Heart right ventricle (tissue), 16 donors: ENCODE measurements around the gene CENPN. TPM values are rescaled to one million over a fixed set of nuclear protein-coding genes. Genes with fewer than 3 reads are reported as not detected.
A peak's percentile ranks its signal among the peaks of the same experiment; 100 is the strongest.

Source experiments
- ATAC-seq, 8 donors: fragments of 200-7000 bp; cut with Tn5 transposase; one replicate each; pipeline ENCODE4 v1.9.1; 2020; ENCODE audit warnings: mild to moderate bottlenecking in 8 of 8, moderate library complexity in 8 of 8, moderate number of reproducible peaks in 1 of 8
- DNase-seq, 2 donors: peaks; one replicate each; pipeline ENCODE4 v3.0.0-alpha.2; 2020
- H3K27ac ChIP-seq, 10 donors: fragments of 200-600 bp; sonication (generic) in 2 of 10; one replicate each; pipeline versions ENCODE4 v1.5.0 to v1.8.0; 2020 to 2022; ENCODE audit warnings: mild to moderate bottlenecking in 3 of 10
- H3K27me3 ChIP-seq, 7 donors: fragments of 200-600 bp; one replicate each; pipeline ENCODE4 v1.8.0; 2021 to 2022; ENCODE audit warnings: mild to moderate bottlenecking in 2 of 7
- H3K36me3 ChIP-seq, 9 donors: fragments of 200-600 bp; sonication (generic) in 1 of 9; one replicate each; pipeline versions ENCODE4 v1.5.0 to v1.8.0; 2020 to 2022; ENCODE audit warnings: mild to moderate bottlenecking in 2 of 9
- H3K4me1 ChIP-seq, 9 donors: fragments of 200-600 bp; sonication (generic) in 1 of 9; one replicate each; pipeline versions ENCODE4 v1.5.0 to v1.8.0; 2020 to 2022; ENCODE audit warnings: mild to moderate bottlenecking in 4 of 9
- H3K4me3 ChIP-seq, 10 donors: fragments of 200-600 bp; sonication (generic) in 2 of 10; one replicate each; pipeline versions ENCODE4 v1.5.0 to v1.8.0; 2020 to 2022; ENCODE audit warnings: mild to moderate bottlenecking in 7 of 10, moderate library complexity in 2 of 10
- H3K9me3 ChIP-seq, 11 donors: fragments of 200-600 bp in 10 of 11; sonication (generic) in 2 of 11; one replicate each; pipeline versions ENCODE4 v1.5.0 to v1.8.0; 2013 to 2022; ENCODE audit warnings: mild to moderate bottlenecking in 2 of 11, control low read depth in 1 of 11, moderate library complexity in 1 of 11
- WGBS, 2 donors: extraction: QIAGEN DNeasy Blood & Tissue Kit; methylation state at CpG; one replicate each; pipeline ENCODE4 v1.1.7; 2013; ENCODE audit warnings: inconsistent platforms in 1 of 2; 5-methylcytosine and 5-hydroxymethylcytosine counted together
- intact Hi-C, 10 donors: fragments of 100-400 bp; cut with DNase I; formaldehyde crosslinking; loops; one replicate each; pipeline versions ENCODE4 v1.11.1 to v1.14.2; 2022
- polyA plus RNA-seq, 2 donors: library from polyadenylated mRNA; stranded (reverse); fragments of 200-250 nt; gene quantifications; one replicate each; pipeline ENCODE4 v1.2.3, GENCODE V29; 2013
- total RNA-seq, 10 donors: library from RNA; stranded (reverse); fragmentation: NEBNext Ultra II Directional in 3 of 10; extraction: Animal tissue kit (Norgen Biotek cat#: 25700) in 3 of 10; gene quantifications; one replicate each; pipeline versions ENCODE4 v1.2.1 to v1.2.4, GENCODE V29; 2021 to 2023
- TF ChIP-seq, protein P1 (sequence below), 9 donors: fragments of 200-600 bp; sonication (generic) in 2 of 9; IDR thresholded peaks; one replicate each; pipeline versions ENCODE4 v1.5.0 to v1.8.0; 2021 to 2022; ENCODE audit warnings: antibody characterized with exemption in 9 of 9, mild to moderate bottlenecking in 5 of 9, moderate library complexity in 1 of 9
- donor health status: Arrhythmogenic right ventricular cardiomyopathy.
- donor health status: ischemic (EF 13 %, LVEDD 7.1; RV severe dilation, severe dysfunction).
- donor health status: healthy with polysubstance abuse.
- donor health status: DM: no; HTN: yes; CAD: no.
- donor health status: DM: no; HTN: no; CAD: no.
- donor health status: ischemic (EF 25% LVEDD 6.9; RV normal size, moderate dysfunction).
- donor health status: ischemic (EF 25% LVEDD 5.7; RV mildly dilated, moderate dysfunction).
- donor health status: healthy.
- donor health status: DM: yes; HTN: yes; CAD: no.
- donor health status: Ischemic cardiomyopathy.
- donor health status: ischemic (EF 35%, LVEDD 5.7; RV mildly dilated, moderate dysfunction).
- donor health status: nonischemic (EF 11% LVEDD 7.7; RV severe dilation, severe dysfunction).
- donor health status: DM: yes; HTN: yes; CAD: no.
- donor health status: PGD.
- donor health status: ischemic (EF 29% LVEDD 5.4; RV normal size, mild dysfunction).
- donor health status: nonischemic (EF 23%, LVEDD 6.1; RV moderate dilation, normal function).

CENPN gene
- total and polyA plus RNA-seq, 12 donors = 0.95 to 16.2 (median 9.5) TPM

DNA sequence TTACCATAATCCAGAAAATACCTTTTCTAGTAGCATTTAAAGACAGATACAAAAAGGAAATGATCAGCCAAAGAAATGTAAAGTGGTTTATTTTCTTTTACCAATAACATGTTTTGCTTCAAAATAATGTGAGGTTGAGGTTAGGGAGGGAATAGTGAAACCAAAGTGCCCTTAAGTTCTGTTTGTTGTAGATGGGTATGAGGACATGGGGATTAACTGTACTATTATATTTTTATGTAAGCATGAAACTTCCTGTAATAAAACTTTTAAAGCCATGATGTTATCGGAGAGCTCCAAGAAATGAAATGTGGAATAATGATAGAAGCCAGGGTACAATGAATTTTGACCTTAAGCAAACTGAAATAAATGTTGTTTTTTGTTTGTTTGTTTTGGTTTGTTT lies 60.2 kb downstream of the CENPN start:
- H3K4me1 ChIP-seq = peaks cover 0 to 5% (median 0%) of the 10 kb centered on the region in 9 donors
- DNase-seq (no peak), ATAC-seq (no peak)
- 90 to 93% methylated on average over 1 of the region's 1 CpG for WGBS, 2 donors
- intact Hi-C loops = no loop called here
- H3K4me3 ChIP-seq = no peak overlapping the region
- peaks cover 0 to 4% (median 0%) of the 10 kb centered on the region in 11 donors for H3K9me3 ChIP-seq
- TF ChIP-seq, protein P1, sequence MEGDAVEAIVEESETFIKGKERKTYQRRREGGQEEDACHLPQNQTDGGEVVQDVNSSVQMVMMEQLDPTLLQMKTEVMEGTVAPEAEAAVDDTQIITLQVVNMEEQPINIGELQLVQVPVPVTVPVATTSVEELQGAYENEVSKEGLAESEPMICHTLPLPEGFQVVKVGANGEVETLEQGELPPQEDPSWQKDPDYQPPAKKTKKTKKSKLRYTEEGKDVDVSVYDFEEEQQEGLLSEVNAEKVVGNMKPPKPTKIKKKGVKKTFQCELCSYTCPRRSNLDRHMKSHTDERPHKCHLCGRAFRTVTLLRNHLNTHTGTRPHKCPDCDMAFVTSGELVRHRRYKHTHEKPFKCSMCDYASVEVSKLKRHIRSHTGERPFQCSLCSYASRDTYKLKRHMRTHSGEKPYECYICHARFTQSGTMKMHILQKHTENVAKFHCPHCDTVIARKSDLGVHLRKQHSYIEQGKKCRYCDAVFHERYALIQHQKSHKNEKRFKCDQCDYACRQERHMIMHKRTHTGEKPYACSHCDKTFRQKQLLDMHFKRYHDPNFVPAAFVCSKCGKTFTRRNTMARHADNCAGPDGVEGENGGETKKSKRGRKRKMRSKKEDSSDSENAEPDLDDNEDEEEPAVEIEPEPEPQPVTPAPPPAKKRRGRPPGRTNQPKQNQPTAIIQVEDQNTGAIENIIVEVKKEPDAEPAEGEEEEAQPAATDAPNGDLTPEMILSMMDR (IDR thresholded peaks at IDR 0.05) = no peak
- no peaks in the 10 kb centered on the region for H3K36me3 ChIP-seq
- no peaks in the 10 kb centered on the region for H3K27me3 ChIP-seq
- H3K27ac ChIP-seq = no peak overlapping the region

DNA sequence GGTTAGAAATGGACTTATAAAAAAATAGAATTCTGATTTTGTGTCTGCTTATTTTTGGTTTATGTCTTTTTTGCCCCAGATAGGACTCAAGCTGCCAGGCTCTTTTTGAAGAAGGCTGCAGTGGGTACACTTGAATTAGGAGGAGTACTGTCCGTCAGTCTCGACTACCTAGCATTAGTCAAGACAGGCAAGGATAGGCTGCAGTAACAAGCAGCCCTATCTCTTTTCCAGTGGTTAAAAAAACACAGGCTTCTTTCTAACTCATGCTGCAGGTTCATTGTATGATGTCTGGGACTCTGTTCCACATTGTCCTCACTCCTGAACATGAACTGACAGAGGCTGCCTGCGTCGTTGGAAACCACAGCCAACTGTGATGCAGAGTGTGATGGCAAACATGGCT lies 62.0 kb downstream of the CENPN start:
- peaks cover 0 to 4% (median 0%) of the 10 kb centered on the region in 11 donors for H3K9me3 ChIP-seq
- no peaks in the 10 kb centered on the region for H3K27me3 ChIP-seq
- 96 to 97% methylated on average over 4 of the region's 4 CpGs for WGBS, 2 donors
- H3K27ac ChIP-seq = no peak overlapping the region
- peaks cover 0 to 5% (median 0%) of the 10 kb centered on the region in 9 donors for H3K4me1 ChIP-seq
- TF ChIP-seq, protein P1 (IDR thresholded peaks at IDR 0.05) = no peak
- no peaks in the 10 kb centered on the region for H3K36me3 ChIP-seq
- intact Hi-C loops = no loop called here
- no peak overlapping the region for H3K4me3 ChIP-seq
- DNase-seq (no peak), ATAC-seq (no peak)

DNA sequence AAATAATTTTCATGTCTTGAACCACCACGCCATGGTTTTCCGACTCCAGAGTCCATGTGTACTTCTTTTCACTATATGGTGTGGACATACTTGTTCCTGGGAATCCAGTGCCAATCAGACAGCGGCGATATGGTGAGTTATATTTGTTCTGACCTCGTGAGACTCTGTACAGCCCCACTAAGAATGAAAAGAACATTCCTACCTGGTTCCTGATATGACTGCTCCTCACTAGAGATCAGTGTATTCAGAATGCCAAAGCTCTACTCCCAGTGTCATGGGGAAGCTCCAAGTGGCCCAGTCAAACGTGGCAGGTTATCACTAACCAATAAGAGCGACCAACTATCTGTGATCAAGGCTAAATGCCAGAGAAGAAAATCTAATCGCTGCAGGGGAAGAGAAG lies 64.0 kb downstream of the CENPN start:
- Histone ChIP-seq H3K4me1 (peaks cover 0 to 5% (median 0%) of the 10 kb centered on the region in 9 donors), H3K27me3 (no peaks in the 10 kb centered on the region), H3K27ac (no peak overlapping the region), H3K36me3 (no peaks in the 10 kb centered on the region), H3K4me3 (no peak overlapping the region), H3K9me3 (peaks cover 0 to 4% (median 0%) of the 10 kb centered on the region in 11 donors)
- ATAC-seq (peak in 3 of 8 donors; percentile 39 to 55 (median 44)), DNase-seq (no peak)
- TF ChIP-seq, protein P1 (IDR thresholded peaks at IDR 0.05) = no peak
- 36 to 56% methylated on average over 8 of the region's 8 CpGs for WGBS, 2 donors
- intact Hi-C loops = no loop called here

DNA sequence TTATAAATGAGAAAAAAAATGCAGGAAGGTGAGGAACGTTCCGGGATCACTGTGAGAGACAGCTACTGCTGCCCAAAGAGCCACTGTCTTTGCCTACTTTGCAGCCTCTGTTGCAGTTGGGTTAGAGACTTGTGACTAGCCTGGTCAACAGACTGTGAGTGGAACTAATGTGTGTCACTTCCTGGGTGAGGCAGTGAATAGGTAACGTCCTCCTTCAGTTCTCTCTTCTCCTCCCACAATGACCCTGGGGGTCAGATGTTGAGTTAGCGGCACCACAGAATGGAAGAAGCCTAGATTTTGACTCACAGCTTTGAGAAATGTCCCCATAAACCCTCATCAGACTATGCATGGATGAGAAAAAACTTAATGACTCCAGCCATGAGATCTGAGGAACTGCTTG lies 64.8 kb downstream of the CENPN start:
- H3K27ac ChIP-seq = no peak overlapping the region
- WGBS, 2 donors = 81 to 90% methylated on average over 4 of the region's 4 CpGs
- intact Hi-C loops = no loop called here
- H3K27me3 ChIP-seq = no peaks in the 10 kb centered on the region
- no peak overlapping the region for H3K4me3 ChIP-seq
- H3K36me3 ChIP-seq = no peaks in the 10 kb centered on the region
- TF ChIP-seq, protein P1 (IDR thresholded peaks at IDR 0.05) = no peak
- DNase-seq = no peak
- no peak for ATAC-seq
- H3K4me1 ChIP-seq = peaks cover 0 to 7% (median 0%) of the 10 kb centered on the region in 9 donors
- H3K9me3 ChIP-seq = peaks cover 0 to 4% (median 0%) of the 10 kb centered on the region in 11 donors
